ENCODE measurements around the gene AGFG2. TPM values are rescaled to one million over a fixed set of nuclear protein-coding genes. Genes with fewer than 3 reads are reported as not detected.

Gene AGFG2
- total and polyA plus RNA-seq, 2 of the 13 experiments (the other 11 are each of a cell fraction or from before 2014, with no cell fraction given): 125 to 132 TPM

- TF ChIP-seq ZBTB40 (IDR thresholded peaks at IDR 0.05) (no peak), ZBTB40 (CRISPR knock-in tag; IDR thresholded peaks at IDR 0.05) (peak; percentile 78; the same call in 1 of the 2 replicates), ZBTB38 (CRISPR knock-in tag; IDR thresholded peaks at IDR 0.05) (no peak), ZNF781 (CRISPR knock-in tag; IDR thresholded peaks at IDR 0.05; ENCODE audit: borderline replicate concordance, not compliant biosample characterization) (no peak), ZNF280D (CRISPR knock-in tag; IDR thresholded peaks at IDR 0.05) (no peak), CHD2 (IDR thresholded peaks at IDR 0.05; ENCODE audit: low read depth, low read length) (no peak), PITX1 (CRISPR knock-in tag; IDR thresholded peaks at IDR 0.05) (no peak), ONECUT2 (CRISPR knock-in tag; IDR thresholded peaks at IDR 0.05) (no peak), SRF (IDR thresholded peaks at IDR 0.05; ENCODE audit: low read depth, low read length) (no peak), ZSCAN12 (CRISPR knock-in tag; IDR thresholded peaks at IDR 0.05) (no peak), EEA1 (CRISPR knock-in tag; IDR thresholded peaks at IDR 0.05; ENCODE audit: borderline replicate concordance) (0 out of 2 replicates have a peak, but pooled peaks have one; percentile 29), RORA (CRISPR knock-in tag; IDR thresholded peaks at IDR 0.05) (no peak), ZNF292 (CRISPR knock-in tag; IDR thresholded peaks at IDR 0.05; ENCODE audit: borderline replicate concordance, low read depth) (no peak), THAP8 (CRISPR knock-in tag; IDR thresholded peaks at IDR 0.05; ENCODE audit: borderline replicate concordance) (no peak; the same call in 1 of the 2 replicates), ELF3 (CRISPR knock-in tag; IDR thresholded peaks at IDR 0.05) (no peak)
Measured at GRCh38 chr7:100585511-100586265, 46.7 kb downstream of the AGFG2 start, which contains the start of gene LRCH4 (continued).
